A673 (cell line): ENCODE measurements around the gene KCTD7. TPM values are rescaled to one million over a fixed set of nuclear protein-coding genes. Genes with fewer than 3 reads are reported as not detected.
A peak's percentile ranks its signal among the peaks of the same experiment; 100 is the strongest.
"Not testable (repeated sequence)": the region's sequence is repeated elsewhere in the genome, so short reads cannot be mapped to it uniquely, and the experiment has no call there.

ENCODE experiments used
- BruUV-seq: library from RNA; stranded (reverse); fragments of 400-500 nt; replicated peaks from 2 replicates; lab custom pipeline; 2021; lab: Mats Ljungman, UMichigan
- CTCF ChIA-PET: fragments of 300-600 bp; sonication (Branson Sonifier 250); formaldehyde crosslinking; loops from one replicate; lab custom pipeline; 2022; ENCODE audit warnings: antibody characterized with exemption; lab: Charles Lee
- POLR2A ChIA-PET: fragments of 300-600 bp; sonication (Branson Sonifier 250); formaldehyde crosslinking; loops from one replicate; lab custom pipeline; 2022; ENCODE audit warnings: antibody characterized with exemption; ENCODE audit not compliant: low non-redundant PET; lab: Charles Lee
- DNase-seq: peaks from one replicate; pipeline ENCODE4 v3.0.0-alpha.2; 2015; ENCODE audit warnings: low spot score
- H3K27ac ChIP-seq: fragments of 200-600 bp; sonication (generic); 2 replicates; pipeline ENCODE4 v1.5.1; 2016; ENCODE audit warnings: mixed run types, low read depth, mild to moderate bottlenecking, mixed read lengths, antibody characterized with exemption, low read length; ENCODE audit not compliant: poor library complexity, severe bottlenecking
- H3K27me3 ChIP-seq: fragments of 200-600 bp; sonication (generic); replicated peaks from 2 replicates; pipeline ENCODE4 v1.6.1; 2017; ENCODE audit warnings: mixed run types, low read depth, mild to moderate bottlenecking, mixed read lengths, antibody characterized with exemption, low read length; ENCODE audit not compliant: insufficient read depth, poor library complexity
- H3K36me3 ChIP-seq: fragments of 200-600 bp; sonication (generic); 2 replicates; pipeline ENCODE4 v1.6.1; 2016; ENCODE audit warnings: mixed run types, mild to moderate bottlenecking, mixed read lengths, antibody characterized with exemption, low read length; ENCODE audit not compliant: insufficient read depth, poor library complexity, severe bottlenecking
- H3K4me1 ChIP-seq: fragments of 200-600 bp; sonication (generic); 2 replicates; pipeline ENCODE4 v1.6.1; 2017; ENCODE audit warnings: mixed run types, mild to moderate bottlenecking, mixed read lengths, antibody characterized with exemption, low read length; ENCODE audit not compliant: insufficient read depth, poor library complexity, severe bottlenecking
- H3K4me3 ChIP-seq: fragments of 200-600 bp; sonication (generic); 2 replicates; pipeline ENCODE4 v1.5.1; 2016; ENCODE audit warnings: low read depth, mixed run types, mild to moderate bottlenecking, mixed read lengths, low read length; ENCODE audit not compliant: poor library complexity, severe bottlenecking
- H3K9me3 ChIP-seq: fragments of 200-600 bp; sonication (generic); 2 replicates; pipeline ENCODE4 v1.6.1; 2016; ENCODE audit warnings: mixed run types, low read depth, mild to moderate bottlenecking, mixed read lengths, antibody characterized with exemption, low read length; ENCODE audit not compliant: poor library complexity, severe bottlenecking
- CTCF ChIP-seq: fragments of 300-800, 200-600 bp; sonication (generic); conservative IDR thresholded peaks from 2 replicates; pipeline ENCODE4 v1.5.1; 2017; ENCODE audit warnings: low read depth, mild to moderate bottlenecking, antibody characterized with exemption, low read length, moderate library complexity, mixed read lengths
- EZH2 ChIP-seq: fragments of 200-600 bp; sonication (generic); IDR thresholded peaks from 2 replicates; pipeline ENCODE4 v1.6.1; 2017; ENCODE audit warnings: borderline replicate concordance, low read depth, mild to moderate bottlenecking, mixed read lengths, antibody characterized with exemption, low read length; ENCODE audit not compliant: poor library complexity, severe bottlenecking
- intact Hi-C: fragments of 100-400 bp; cut with micrococcal nuclease; formaldehyde crosslinking; loops from one replicate; pipeline ENCODE4 v1.10.0; 2022; ENCODE audit not compliant: unreplicated experiment
- total RNA-seq: library from RNA; stranded (reverse); gene quantifications from 2 replicates; pipeline ENCODE4 v1.2.3, GENCODE V29; 2021

KCTD7 gene
- total RNA-seq, 1 experiment from 2014 or later, result 10.6 TPM

- ChIA-PET CTCF (no interaction called here), POLR2A (interaction anchor here (0.7 kb wide), 1 partner anchor 687 kb away, joined by 12 read pairs; no protein-coding TSS in a partner anchor)
- H3K4me1 ChIP-seq, result peaks cover 5% of the 10 kb centered on the region
- TF ChIP-seq EZH2, result no peak
- TF ChIP-seq CTCF, result no peak
- no peak overlapping the region for H3K4me3 ChIP-seq
- no peak for DNase-seq
- BruUV-seq, result no TSS peak
- intact Hi-C loops, result no loop called here
- no peak overlapping the region for H3K27ac ChIP-seq
- H3K9me3 ChIP-seq, result no peaks in the 10 kb centered on the region
- no peaks in the 10 kb centered on the region for H3K27me3 ChIP-seq
- no peaks in the 10 kb centered on the region for H3K36me3 ChIP-seq
Measured at GRCh38 chr7:66679633-66680244, 51.1 kb downstream of the KCTD7 start.

GRCh38 chr7:66681491-66682349 is 53.0 kb downstream of the KCTD7 start:
- Histone ChIP-seq H3K4me1 (peaks cover 5% of the 10 kb centered on the region), H3K36me3 (no peaks in the 10 kb centered on the region), H3K27me3 (no peaks in the 10 kb centered on the region), H3K9me3 (no peaks in the 10 kb centered on the region), H3K4me3 (peak overlapping the region; percentile 82), H3K27ac (peak overlapping the region; percentile 95)
- TF ChIP-seq CTCF (no peak), EZH2 (no peak)
- intact Hi-C loops, result no loop called here
- ChIA-PET POLR2A (interaction anchor here (0.7 kb wide), 1 partner anchor 261 kb away, joined by 3 read pairs; no protein-coding TSS in a partner anchor), CTCF (no interaction called here)
- peak; percentile 98 for DNase-seq
- BruUV-seq, result TSS peak; percentile 92

- Histone ChIP-seq H3K36me3 (no peaks in the 10 kb centered on the region), H3K27me3 (no peaks in the 10 kb centered on the region), H3K4me3 (peak overlapping the region; percentile 82), H3K9me3 (no peaks in the 10 kb centered on the region), H3K4me1 (peaks cover 5% of the 10 kb centered on the region), H3K27ac (peak overlapping the region; percentile 95)
- intact Hi-C loops, result no loop called here
- POLR2A ChIA-PET, result no interaction called here
- CTCF ChIA-PET, result no interaction called here
- no TSS peak for BruUV-seq
- no peak for DNase-seq
- TF ChIP-seq EZH2, result no peak
- no peak for TF ChIP-seq CTCF
Measured at GRCh38 chr7:66682350-66683093, 53.8 kb downstream of the KCTD7 start.

DNA sequence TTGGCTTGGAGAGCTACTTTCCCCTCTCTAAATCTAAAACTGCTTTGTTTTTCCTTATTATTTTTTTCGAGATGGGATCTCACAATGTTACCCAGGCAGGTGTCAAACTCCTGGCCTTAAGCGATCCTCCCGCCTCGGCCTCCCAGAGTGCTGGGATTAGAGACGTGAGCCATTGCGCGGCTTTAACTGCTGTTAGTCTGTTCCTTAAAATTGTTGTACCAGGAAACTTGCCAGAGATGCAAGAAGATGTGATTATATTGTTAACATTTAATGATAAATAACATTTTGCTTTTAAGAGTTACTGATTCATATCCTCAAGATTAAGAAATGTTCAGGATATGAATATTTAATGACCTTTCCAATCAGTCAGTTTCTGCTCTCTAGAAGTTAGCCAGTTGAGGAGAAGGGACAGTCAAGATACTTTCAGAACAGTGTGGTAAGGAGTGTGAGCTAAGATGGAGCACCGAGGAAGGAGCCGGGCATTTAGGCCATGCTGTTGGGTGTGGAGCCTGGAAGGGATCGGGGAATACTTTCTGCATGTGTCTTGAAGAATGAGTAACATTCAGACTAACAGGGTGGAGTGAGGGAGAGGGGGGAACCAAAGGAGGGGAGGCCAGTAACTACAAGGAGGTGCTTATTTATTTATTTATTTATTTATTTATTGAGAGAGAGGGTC is 54.6 kb downstream of the KCTD7 start:
- H3K27ac ChIP-seq, POLR2A ChIA-PET, BruUV-seq, H3K9me3 ChIP-seq, CTCF ChIA-PET, H3K36me3 ChIP-seq, H3K4me1 ChIP-seq, intact Hi-C loops, DNase-seq, H3K27me3 ChIP-seq: not testable (repeated sequence)
- peak overlapping the region; percentile 82 for H3K4me3 ChIP-seq
